Body of pancreas (tissue), 4 donors: ENCODE results near the gene ARHGEF28.

Experiments
- CTCF ChIP-seq, 7 experiments: fragments of 450-650 bp in 4 of 7; fragments of 200-600 bp in 3 of 7; sonication (generic) in 3 of 7; IDR thresholded peaks; one replicate each; pipeline ENCODE4 v1.5.1; 2016 to 2019; ENCODE audit warnings: antibody characterized with exemption in 7 of 7
- POLR2A ChIP-seq, 3 donors: fragments of 450-650 bp; IDR thresholded peaks; one replicate each; pipeline ENCODE4 v1.6.1; 2016; ENCODE audit warnings: antibody characterized with exemption in 3 of 3, mild to moderate bottlenecking in 2 of 3

- TF ChIP-seq POLR2A (IDR thresholded peaks at IDR 0.05) (no peak), CTCF (IDR thresholded peaks at IDR 0.05) (no peak)
Measured at GRCh38 chr5:73678807-73679206, 52.8 kb downstream of the ARHGEF28 start.
